GM19372 (cell line): ENCODE data around the gene MMP12.
"Not testable (repeated sequence)": the region's sequence is repeated elsewhere in the genome, so short reads cannot be mapped to it uniquely, and the experiment has no call there.

ENCODE experiments used
- ATAC-seq: cut with Tn5 transposase; IDR thresholded peaks from one replicate; pipeline ENCODE4 v1.9.1; 2021; ENCODE audit warnings: mild to moderate bottlenecking, low read depth, moderate library complexity; ENCODE audit not compliant: unreplicated experiment

The MMP12 gene

DNA sequence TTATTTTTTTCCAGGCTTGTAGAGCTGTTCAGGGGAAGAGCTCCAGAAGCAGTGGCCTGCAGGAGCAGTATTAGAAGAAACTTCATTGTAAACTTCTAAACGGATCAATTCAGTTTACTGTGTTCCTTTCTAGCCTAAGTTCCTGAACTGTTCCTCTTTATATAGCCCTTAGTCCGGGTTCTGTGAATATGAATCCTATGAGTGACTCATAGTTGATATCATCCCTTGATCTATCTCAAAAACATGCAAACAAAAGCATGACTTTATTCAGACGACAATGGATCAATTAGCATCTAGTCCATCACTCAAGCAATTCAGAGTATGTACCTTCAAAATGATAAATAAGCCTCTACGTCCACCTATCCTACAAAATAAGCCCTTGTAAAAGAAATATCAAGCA lies at the start of gene MMP12:
Gene MMP12, minus strand, starts transcription at position 131 of the 400 bp plus-strand sequence. Its CDS starts 45 bp downstream, at position 86.
- ATAC-seq, result no peak

DNA sequence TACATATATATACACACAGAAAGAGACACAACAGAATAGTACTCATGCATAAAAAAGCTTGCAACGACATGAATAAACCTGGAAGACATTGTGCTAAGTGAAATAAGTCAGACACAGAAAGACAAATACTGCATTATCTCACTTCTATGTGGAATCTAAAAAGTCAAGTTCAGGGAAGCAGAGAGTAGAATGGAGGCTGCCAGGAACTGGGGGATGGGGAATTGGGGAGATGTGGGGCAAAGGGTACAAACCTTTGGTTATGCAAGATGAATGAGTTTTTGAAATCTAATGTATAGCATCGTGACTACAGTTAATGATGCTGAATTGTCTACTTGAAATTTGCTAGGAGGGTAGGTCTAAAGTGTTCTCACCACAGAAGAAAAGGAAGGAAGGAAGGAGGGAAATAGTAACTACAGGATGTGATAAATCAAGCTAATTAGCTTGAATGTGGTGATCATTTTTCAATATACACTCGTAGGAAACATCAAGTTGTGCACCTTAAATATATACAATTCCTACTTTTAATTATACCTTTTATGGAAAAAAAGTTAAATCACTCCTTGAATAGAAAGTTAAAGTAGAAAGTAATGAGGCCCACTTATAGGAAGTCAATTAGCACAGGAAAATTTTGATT lies 46.9 kb upstream of the MMP12 start:
- ATAC-seq, result no peak

DNA sequence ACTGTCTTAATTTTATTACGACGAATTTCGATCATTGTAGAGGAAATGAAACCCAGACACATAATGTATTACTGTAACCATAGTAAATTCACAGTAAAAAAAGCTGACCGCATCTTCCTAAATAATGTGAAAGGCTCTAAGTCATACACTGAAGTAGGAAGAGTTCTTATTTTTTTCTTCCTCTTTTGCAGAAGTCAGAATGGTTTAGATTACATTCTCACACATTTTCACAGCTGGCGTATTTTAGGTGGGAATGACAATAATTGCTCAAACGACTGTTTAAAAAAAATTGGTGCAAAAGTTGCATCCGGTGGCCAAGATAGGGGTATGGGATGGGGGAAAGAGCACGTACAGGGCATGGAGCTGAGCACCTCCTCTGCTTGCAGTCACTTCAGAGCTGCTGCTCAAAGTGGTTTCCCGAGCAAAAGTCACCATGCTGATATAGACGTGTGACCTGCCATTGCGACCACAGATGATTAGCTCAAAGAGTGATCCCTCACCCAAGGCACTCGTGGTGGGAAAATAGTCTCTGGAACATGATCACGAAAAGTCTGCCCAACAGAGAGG lies 45.4 kb upstream of the MMP12 start:
- ATAC-seq, result peak; percentile 94

DNA sequence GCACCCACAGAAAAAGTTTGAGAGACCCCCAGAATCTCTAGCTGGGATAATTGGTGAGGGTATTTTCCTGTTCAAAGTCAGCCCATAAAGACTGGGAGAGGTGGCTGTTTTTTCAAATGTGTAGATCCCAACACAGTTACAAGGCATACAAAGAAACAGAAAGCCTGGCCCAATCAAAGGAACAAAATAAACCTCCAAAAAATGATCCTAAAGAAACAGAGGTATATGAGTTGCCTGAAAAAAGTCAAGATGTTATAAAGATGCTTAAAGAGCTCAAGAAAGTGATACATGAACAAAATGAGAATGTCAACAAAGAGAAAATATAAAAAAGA lies 40.2 kb upstream of the MMP12 start:
- ATAC-seq, result no peak

DNA sequence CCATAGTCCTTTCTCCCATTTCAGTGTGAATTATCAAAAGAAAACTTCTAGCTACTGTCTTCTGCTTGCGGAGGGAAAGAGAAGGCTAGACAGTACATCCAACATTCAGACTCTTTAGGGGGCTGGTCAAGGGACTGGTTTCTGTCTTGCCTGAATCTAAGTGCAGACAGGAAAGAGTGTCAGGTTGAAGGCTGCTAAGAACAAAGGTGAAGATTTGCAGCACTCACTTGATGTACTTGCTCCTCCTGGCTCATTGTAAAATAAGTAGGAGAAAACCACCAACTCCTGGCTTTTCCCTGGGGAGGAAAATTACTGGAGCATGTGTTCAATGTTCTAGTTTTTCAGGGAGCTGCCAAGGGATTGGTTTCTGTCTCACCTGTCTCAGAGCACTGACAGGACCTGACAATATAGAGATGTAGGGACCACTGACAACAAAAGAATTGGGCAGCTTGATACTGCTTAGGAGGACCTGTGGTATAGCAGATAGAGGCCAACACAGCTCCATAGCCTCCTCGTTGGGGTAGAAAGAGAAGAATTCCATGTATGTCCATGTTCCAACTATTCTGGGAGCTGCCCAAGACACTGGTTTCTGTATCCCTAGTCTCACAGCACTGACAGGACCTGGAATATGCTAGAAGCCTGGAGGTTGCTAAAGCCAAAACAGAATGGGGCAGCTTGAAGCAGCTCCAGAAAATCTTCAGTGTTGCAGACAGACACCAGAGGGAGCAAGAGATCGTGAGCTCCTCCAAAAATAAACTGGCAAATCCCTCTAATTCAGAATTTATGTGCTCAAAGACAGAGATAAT lies 39.7 kb upstream of the MMP12 start:
- ATAC-seq, result peak; percentile 61

DNA sequence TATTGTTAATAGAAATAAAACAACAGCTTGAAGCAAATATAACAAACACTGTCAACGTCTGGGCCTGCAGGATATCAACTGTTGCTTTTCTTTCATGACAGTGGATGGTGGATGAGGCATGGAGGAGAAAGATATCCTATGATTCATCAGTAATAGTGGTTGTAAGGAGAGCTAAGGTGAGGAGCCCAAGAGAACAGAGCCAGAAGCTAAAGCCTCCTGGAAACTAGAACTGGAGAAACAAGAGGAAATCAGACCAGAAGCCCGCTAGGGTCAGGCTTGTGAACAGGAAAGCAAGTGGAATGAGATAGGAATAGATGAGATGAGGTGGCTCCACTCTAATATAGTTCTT lies 37.7 kb upstream of the MMP12 start:
- ATAC-seq, result no peak

DNA sequence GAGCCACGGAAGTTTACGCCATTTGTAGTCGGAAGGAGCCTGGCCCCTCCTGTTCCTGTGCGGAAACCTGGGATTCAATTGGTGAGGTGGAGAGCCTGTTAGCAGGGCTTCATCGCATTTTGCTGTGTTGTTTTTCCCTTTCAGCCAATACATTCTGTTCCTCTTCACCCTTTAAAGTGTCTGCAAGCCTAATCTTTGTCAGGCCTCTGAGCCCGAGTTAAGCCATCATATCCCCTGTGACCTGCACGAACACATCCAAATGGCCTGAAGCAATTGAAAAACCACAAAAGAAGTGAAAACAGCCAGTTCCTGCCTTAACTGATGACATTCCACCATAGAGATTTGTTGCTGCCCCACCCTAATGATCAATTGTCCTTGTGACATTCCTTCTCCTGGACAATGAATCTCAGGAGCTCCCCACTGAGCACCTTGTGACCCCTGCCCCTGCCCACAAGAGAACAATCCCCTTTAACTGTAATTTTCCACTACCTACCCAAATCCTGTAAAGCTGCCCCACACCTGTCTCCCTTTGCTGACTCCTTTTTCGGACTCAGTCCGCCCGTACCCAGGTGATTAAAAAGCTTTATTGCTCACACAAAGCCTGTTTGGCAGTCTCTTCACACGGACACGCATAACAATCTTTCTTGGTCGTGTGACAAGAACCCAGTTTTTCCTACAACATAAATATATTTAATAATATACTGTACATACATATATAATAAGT lies 37.1 kb upstream of the MMP12 start:
- no peak for ATAC-seq

DNA sequence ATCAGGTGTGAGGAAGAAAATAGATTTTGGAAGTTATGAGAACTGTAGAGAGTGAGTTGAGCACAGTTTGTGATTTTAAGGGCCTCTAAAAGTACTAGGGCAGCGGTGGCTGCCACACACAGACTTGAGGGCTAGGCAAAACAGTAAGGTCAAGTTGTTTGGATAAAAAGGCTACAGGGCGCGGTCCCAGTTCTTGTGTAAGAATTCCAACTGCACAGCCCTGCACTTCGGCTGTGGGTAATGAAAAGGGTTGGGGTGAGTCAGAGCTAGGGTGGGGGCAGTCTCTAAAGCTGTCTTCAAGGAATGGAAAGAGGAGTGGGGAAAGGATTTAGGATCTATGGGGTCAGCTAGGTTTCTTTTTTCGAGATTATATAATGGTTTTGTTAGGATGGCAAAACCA lies 31.1 kb upstream of the MMP12 start:
- not testable (repeated sequence) for ATAC-seq

DNA sequence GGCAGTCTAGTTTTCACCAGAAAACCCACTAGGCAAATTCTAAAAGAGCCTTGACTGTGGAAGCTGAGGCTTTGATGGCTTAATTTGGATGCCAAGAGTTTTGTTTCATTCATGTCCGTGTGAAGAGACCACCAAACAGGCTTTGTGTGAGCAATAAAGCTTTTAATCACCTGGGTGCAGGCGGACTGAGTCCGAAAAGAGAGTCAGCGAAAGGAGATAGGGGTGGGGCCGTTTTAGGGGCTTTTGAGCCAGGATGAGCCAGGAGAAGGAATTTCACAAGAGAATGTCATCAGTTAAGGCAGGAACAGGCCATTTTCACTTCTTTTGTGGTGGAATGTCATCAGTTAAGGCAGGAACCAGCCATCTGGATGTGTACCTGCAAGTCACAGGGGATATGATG lies 29.1 kb upstream of the MMP12 start:
- not testable (repeated sequence) for ATAC-seq

DNA sequence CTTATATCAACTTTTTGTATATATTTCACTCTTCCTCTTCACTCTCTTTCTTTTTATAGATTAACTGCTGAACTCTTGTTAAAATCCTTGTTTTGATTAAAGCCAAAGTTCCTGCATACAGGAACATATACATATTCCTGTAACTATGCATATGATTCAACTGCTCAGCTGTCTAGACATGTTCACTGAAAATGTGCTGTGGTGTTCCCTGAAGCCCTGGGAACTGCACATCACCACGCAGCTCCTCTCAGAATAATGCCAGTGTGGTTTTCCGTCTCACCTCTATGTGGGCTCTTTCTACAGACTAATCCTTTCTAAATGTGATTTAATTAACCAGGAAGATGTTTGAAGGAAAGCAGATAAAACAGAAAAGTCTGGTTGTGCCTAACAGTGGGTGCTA lies 25.6 kb upstream of the MMP12 start:
- no peak for ATAC-seq

DNA sequence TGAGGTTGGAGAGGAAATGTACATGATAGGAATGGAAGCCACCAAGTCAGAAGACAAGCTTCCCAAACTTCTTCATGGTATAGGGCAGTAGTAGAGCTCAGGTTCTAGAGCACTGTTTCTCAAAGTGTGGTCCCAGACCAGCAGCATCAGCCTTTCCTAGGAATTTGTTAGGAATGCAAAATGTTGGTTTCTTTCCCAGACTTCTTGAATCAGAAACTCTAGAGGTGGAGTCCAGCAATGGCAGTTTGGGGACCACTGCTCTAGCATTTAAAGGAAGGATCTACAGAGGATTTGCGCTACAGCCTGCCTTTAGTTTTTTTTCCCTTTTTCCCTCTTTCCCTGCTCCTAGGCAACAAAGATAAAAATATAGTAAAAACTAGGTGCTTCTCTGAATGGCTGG lies 17.0 kb upstream of the MMP12 start:
- no peak for ATAC-seq

DNA sequence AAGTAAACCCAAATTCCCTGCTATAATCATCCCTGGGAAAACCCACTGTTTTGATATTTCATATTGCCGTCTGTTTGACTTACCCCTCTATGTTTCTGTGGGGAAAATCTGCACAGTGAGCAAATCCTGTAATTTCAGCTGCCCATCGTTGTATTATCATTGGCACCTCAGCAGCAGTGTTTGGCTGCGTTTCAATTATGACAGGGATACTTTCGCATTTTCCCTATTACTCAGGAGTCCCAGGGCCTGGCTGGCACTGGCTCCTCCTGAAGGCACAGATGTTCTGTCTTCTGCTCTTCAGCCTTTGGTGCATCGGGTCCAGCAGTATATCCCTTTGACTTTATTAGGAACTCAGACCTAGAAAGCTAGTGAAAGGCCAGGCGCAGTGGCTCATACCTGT lies 12.2 kb upstream of the MMP12 start:
- ATAC-seq, result no peak

DNA sequence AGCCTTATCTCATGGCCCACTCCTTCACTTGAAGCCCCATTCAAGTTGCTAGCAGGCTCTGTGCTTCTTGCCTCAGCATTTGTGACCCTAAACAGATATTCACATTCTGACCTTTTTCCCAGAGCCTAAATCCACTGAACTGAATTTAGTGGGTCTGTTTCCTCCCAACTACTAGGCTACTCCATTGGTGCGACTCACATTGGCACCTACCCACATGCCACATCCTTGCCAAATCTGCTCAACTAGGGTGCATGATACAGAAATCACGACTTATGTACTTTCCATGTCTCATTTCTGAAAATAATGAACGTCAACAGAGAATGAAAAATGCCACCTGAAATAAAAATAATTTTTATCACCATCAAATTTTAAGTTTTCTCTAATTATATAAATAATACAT lies 8.4 kb upstream of the MMP12 start:
- ATAC-seq, result no peak

DNA sequence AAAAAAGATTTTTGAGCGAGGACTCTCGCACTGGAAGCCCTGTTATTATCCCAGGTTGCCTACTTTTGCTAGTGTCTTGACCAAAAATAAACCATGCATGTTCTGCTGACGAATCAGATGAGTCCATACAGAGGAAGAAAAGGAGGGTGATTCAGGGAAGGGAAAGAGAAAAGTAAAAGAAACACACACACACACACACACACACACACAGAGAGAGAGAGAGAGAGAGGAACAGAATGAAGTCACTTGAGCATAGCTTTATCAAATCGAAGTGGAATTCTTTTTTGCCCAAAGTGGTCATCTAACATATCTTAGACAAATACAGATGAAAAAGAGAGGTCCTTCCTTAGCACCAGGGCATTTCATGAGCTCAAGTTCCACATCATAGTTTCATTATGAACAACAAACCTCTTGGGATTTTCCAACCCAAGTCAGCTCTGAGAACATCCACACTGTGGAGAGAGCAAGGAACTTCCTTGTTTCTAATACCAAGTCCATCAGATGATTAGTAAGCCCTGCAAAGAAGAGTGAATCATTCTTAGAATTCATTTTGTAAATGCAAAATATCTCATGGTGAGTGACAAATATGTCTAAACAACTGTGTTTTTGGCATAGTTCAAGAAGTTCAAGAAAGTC lies 7.7 kb upstream of the MMP12 start:
- peak; percentile 53 for ATAC-seq

DNA sequence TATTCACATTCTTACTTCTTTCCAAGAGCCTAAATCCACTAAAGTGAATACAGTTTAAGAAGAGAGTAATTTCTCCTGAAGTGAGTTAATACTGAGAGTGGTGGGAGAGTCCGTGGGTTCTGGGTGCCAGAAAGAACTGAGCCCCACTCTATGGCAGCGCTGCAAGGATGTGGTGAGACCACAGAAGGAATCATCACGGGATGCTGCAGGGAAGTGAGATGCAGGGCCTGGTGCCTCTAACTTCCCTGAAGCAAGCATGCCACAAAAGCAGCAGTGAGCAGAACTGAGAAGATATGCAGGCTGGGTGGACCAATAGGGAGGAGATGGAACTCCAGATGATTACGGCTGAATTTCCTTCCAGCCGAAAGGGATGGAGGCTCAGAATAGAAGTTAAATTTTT lies 5.0 kb upstream of the MMP12 start:
- ATAC-seq, result no peak

DNA sequence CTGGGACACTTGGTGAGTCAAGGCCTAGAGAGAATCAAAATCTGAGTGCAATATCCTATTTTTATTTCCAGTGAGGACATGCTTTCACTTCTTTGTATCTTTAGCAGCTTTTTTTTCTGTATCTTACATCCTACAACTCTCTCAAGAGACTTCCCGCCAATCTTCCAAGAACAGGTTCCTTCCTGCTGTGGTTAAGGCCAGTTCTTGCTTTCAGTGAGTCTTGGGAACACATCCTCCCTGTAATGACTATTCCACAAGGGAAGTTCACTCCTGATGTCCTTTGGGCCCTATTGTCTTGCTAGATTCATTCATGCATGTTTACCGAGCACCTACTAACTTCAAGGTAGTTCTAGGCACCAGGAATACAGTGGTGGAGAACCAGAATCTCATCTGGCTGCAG lies 3.8 kb upstream of the MMP12 start:
- ATAC-seq, result no peak

DNA sequence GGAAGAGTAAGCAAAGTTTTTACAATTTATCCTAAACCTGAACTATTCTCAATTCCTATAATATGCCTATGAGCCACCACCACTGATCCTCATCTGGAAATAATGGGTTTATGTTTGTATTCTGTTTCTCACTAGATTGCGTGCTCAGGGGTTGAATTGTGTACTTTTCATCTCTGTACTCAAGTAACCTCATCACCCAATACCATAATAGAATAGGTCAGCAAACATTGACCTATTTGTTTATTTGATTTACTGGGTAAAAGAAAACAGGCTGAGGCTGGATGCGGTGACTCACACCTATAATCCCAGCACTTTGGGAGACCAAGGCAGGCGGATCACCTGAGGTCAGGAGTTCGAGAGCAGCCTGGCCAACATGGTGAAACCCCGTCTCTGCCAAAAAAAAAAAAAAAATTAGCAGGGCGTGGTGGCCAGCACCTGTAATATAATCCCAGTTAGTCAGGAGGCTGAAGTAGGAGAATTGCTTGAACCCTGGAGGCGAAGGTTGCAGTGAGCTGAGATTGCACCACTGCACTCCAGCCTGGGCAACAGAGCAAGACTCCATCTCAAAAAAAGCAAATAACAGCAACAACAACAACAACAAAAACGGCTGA lies 5.3 kb downstream of the MMP12 start:
- ATAC-seq, result not testable (repeated sequence)

DNA sequence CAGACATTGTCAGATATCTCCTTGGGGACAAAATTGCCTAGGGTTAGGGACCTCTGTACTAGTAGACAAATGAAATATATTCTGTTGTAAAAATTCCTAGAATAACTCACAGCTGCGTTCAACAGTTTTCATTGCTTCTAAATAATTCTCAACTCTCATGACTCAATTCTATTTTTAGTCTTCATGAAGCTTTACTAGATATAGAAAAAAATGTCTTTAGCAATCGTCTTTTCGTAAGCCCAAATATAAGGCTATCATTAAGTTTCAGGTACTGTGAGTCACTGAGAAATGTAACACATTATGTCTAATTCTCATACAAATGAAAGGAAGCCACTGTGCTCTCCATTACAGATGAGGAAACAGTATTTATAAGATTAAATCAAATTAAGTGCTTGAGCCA lies 6.4 kb downstream of the MMP12 start:
- ATAC-seq, result no peak

DNA sequence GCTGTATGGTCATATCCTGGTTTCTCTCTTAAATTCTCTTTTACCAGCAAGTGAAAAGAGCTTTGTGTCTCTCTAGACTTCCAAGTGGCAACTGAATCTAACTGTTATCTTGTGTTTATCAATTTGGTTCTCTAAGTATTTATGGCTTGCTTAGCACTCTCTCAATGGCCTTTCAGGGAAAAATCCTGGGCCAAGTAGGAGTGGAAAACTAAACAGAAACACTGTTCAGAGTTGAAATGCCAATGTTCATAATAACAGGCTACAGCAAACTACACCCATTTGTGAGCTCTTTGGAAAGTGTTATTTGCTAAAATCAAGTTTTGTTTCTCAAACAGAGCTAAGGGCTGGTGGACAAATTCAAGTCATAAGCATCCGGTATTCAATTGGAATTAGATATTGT lies 10.1 kb downstream of the MMP12 start:
- ATAC-seq, result no peak

DNA sequence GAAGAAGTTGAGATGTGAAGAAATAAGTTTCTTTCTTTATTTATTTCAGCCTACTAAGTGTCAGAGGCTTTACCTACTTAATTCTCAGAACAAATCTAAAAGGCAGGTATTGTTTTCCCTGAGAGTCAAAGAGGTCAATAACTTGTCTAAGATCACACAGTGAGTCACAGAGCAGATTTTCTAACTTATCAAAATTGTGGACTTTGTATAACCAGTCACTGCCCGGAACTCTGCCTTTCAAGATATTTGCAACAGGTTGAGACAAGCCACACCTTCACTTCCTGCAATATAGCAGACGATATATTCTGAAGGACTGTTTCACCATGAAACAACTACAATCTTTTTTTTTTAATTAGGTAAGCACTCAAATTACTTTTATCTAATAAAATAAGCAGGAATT lies 20.8 kb downstream of the MMP12 start:
- ATAC-seq, result no peak

DNA sequence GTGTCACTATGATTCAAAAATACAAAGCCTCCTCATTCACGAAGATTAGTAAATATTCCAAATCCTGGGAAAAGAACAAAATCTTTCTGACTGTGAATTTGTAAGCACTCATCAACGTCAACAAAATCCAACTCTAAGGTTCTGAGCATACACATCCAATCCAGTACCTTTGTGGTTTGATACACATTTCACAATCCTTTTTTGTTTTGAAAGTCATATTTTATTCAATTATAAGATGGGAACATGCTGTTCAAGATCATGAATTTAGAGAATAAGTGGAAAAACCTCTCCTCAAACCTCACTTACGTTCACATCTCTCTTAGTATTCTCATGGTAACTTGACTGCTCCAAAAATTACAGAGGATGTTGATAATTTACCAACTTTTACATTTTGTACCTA lies 21.7 kb downstream of the MMP12 start:
- no peak for ATAC-seq
